Measurements from ENCODE around the gene ATXN7L3B.

- TF ChIP-seq CTCF (conservative IDR thresholded peaks at IDR 0.05 in 1 of 2, IDR thresholded peaks at IDR 0.05 in 1 of 2; ENCODE audit: low read depth in 1 of 2, low read length in 2 of 2) (no peak), EZH2 (IDR thresholded peaks at IDR 0.05; ENCODE audit: low read length, missing control alignments) (no peak)
These were observed 46.9 kb downstream of the ATXN7L3B start for GRCh38 chr12:74584483-74585062.

All from fibroblast of lung (primary cell).